Measurements from ENCODE around the gene RAB11A.

DNA sequence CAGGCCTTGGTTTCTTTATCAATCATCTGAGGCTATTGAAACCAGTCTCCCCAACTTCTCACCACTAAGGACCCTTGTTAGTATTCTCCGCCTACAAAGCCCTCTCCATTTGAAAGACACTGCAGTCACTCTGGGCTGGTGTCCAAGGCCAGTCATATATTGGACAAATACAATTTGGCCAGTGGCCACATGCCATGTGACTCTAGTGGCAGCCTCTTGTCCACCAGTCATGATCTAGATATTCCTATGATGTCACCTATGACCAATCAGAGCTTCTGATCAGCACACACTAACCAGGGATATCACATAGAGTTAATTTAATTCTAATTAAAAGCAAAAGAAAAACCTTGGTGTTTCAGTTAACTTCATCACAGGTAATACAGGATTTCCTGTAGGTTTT, 68.2 kb downstream of the RAB11A start:
- TF ChIP-seq, protein P1, sequence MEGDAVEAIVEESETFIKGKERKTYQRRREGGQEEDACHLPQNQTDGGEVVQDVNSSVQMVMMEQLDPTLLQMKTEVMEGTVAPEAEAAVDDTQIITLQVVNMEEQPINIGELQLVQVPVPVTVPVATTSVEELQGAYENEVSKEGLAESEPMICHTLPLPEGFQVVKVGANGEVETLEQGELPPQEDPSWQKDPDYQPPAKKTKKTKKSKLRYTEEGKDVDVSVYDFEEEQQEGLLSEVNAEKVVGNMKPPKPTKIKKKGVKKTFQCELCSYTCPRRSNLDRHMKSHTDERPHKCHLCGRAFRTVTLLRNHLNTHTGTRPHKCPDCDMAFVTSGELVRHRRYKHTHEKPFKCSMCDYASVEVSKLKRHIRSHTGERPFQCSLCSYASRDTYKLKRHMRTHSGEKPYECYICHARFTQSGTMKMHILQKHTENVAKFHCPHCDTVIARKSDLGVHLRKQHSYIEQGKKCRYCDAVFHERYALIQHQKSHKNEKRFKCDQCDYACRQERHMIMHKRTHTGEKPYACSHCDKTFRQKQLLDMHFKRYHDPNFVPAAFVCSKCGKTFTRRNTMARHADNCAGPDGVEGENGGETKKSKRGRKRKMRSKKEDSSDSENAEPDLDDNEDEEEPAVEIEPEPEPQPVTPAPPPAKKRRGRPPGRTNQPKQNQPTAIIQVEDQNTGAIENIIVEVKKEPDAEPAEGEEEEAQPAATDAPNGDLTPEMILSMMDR (conservative IDR thresholded peaks at IDR 0.05; ENCODE audit: low read length) = no peak
- TF ChIP-seq EZH2phosphoT487 (IDR thresholded peaks at IDR 0.05; ENCODE audit: borderline replicate concordance) = no peak
